HFFc6 (cell line): ENCODE measurements around the gene FNTB. TPM values are rescaled to one million over a fixed set of nuclear protein-coding genes. Genes with fewer than 3 reads are reported as not detected.

Experiments used
- DNase-seq: peaks from one replicate; pipeline ENCODE4 v3.0.0-alpha.2; 2018
- H3K27ac Mint-ChIP-seq: 2 replicates; pipeline ENCODE4 v1.8.0; 2020; ENCODE audit warnings: mild to moderate bottlenecking, mixed read lengths
- H3K27me3 Mint-ChIP-seq: 2 replicates; pipeline ENCODE4 v1.8.0; 2021; ENCODE audit warnings: mild to moderate bottlenecking, moderate library complexity, mixed read lengths; ENCODE audit not compliant: insufficient read depth
- H3K36me3 Mint-ChIP-seq: 2 replicates; pipeline ENCODE4 v1.8.0; 2021; ENCODE audit warnings: low read depth, mixed read lengths
- H3K4me1 Mint-ChIP-seq: 2 replicates; pipeline ENCODE4 v1.8.0; 2020; ENCODE audit warnings: low read depth, mixed read lengths
- H3K4me3 Mint-ChIP-seq: 2 replicates; pipeline ENCODE4 v1.8.0; 2020; ENCODE audit warnings: mild to moderate bottlenecking, moderate library complexity, mixed read lengths
- H3K9me3 Mint-ChIP-seq: 2 replicates; pipeline ENCODE4 v1.8.0; 2020; ENCODE audit warnings: mild to moderate bottlenecking, mixed read lengths
- CTCF ChIP-seq: fragments of 200-600 bp; sonication (generic); IDR thresholded peaks from 2 replicates; pipeline ENCODE4 v1.5.0; 2021; ENCODE audit warnings: antibody characterized with exemption, mild to moderate bottlenecking
- total RNA-seq, 6 experiments: library from RNA; stranded (reverse); fragmentation: NEBNext Ultra II Directional; extraction: Animal tissue kit (Norgen Biotek cat#: 25700); gene quantifications; 2 replicates in 1 of 6; 3 replicates in 5 of 6; pipeline ENCODE4 v1.2.3, GENCODE V29; 2021

FNTB gene
- total RNA-seq, 6 experiments from 2014 or later: 14.1 to 22.7 (median 18.0) TPM

GRCh38 chr14:65101631-65102440 lies 115.1 kb downstream of the FNTB start:
- Mint-ChIP-seq H3K27me3 (no peaks in the 10 kb centered on the region; the same call in none of the 2 replicates), H3K36me3 (peaks cover 19% of the 10 kb centered on the region), H3K4me3 (peak overlapping the region; percentile 96), H3K27ac (peak overlapping the region; percentile 91), H3K9me3 (no peaks in the 10 kb centered on the region), H3K4me1 (peaks cover 46% of the 10 kb centered on the region)
- DNase-seq: no peak
- TF ChIP-seq CTCF: no peak

- TF ChIP-seq CTCF: no peak
- peak within 1 kb of the TSS; percentile 91 for H3K27ac Mint-ChIP-seq
- no peaks in the 10 kb centered on the region; the same call in none of the 2 replicates for H3K27me3 Mint-ChIP-seq
- peaks cover 19% of the 10 kb centered on the region for H3K36me3 Mint-ChIP-seq
- no peaks in the 10 kb centered on the region for H3K9me3 Mint-ChIP-seq
- DNase-seq: peak; percentile 99
- peak within 1 kb of the TSS; percentile 96 for H3K4me3 Mint-ChIP-seq
- H3K4me1 Mint-ChIP-seq: peaks cover 41% of the 10 kb centered on the region
Measured at GRCh38 chr14:65102441-65103149, 115.9 kb downstream of the FNTB start, which contains the start of gene MAX. Gene MAX (minus strand): TSS chr14:65102517. CDS start chr14:65102339, 178 bp downstream.

DNA sequence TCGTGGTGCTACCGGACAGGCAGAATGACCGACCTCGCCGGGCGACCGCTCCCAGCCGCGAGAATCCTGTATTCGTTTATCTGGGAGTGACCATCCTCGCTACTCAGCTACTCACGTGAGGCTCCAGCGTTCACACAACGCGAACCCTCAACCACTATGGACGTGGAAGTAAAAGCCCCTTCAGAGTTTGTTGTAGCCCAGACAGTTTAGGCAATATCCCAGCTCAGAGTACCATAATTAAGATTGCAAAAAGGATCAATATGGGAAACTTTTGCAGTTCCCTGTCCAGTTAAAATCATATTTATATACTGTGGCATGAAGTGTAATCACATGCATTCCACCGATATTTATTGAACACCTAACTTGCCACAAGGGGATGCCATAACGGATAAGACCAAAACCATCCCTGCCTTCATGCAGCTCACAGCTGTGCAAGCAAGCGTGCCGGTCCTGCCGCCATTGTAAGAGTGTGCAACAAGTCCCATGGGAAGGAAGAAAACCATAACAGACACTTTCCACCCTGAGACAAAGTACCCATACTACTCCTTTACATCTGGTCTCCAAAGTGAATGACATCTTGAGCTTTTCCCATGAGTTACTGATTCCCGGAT lies 116.6 kb downstream of the FNTB start:
- Mint-ChIP-seq H3K4me3 (peak overlapping the region; percentile 94), H3K27ac (peak overlapping the region; percentile 83), H3K9me3 (no peaks in the 10 kb centered on the region), H3K4me1 (peaks cover 38% of the 10 kb centered on the region), H3K36me3 (peaks cover 19% of the 10 kb centered on the region), H3K27me3 (no peaks in the 10 kb centered on the region; the same call in none of the 2 replicates)
- peak; percentile 11 for DNase-seq
- peak; percentile 68 for TF ChIP-seq CTCF

- H3K4me3 Mint-ChIP-seq: no peak overlapping the region
- peaks cover 22% of the 10 kb centered on the region for H3K4me1 Mint-ChIP-seq
- TF ChIP-seq CTCF: no peak
- H3K9me3 Mint-ChIP-seq: no peaks in the 10 kb centered on the region
- H3K27ac Mint-ChIP-seq: no peak overlapping the region
- DNase-seq: no peak
- H3K36me3 Mint-ChIP-seq: peaks cover 17% of the 10 kb centered on the region
- peaks cover under 1% of the 10 kb centered on the region; the same call in 1 of the 2 replicates for H3K27me3 Mint-ChIP-seq
Measured at GRCh38 chr14:65104791-65105190, 118.1 kb downstream of the FNTB start.

- H3K36me3 Mint-ChIP-seq: peaks cover 6% of the 10 kb centered on the region
- DNase-seq: no peak
- H3K27me3 Mint-ChIP-seq: peaks cover 10% of the 10 kb centered on the region; the same call in 1 of the 2 replicates
- H3K4me1 Mint-ChIP-seq: peaks cover 10% of the 10 kb centered on the region
- no peaks in the 10 kb centered on the region for H3K9me3 Mint-ChIP-seq
- no peak overlapping the region for H3K4me3 Mint-ChIP-seq
- no peak for TF ChIP-seq CTCF
- no peak overlapping the region for H3K27ac Mint-ChIP-seq
Measured at GRCh38 chr14:65106316-65106715, 119.6 kb downstream of the FNTB start.
